GM18498 (cell line): ENCODE data around the gene IGFBPL1.
"Not testable (repeated sequence)": the region's sequence is repeated elsewhere in the genome, so short reads cannot be mapped to it uniquely, and the experiment has no call there.

Experiments used
- ATAC-seq: cut with Tn5 transposase; IDR thresholded peaks from one replicate; pipeline ENCODE4 v1.9.1; 2021; ENCODE audit warnings: mild to moderate bottlenecking, moderate library complexity; ENCODE audit not compliant: unreplicated experiment

The IGFBPL1 gene

GRCh38 chr9:38380872-38381534, 43.3 kb downstream of the IGFBPL1 start:
- no peak for ATAC-seq

DNA sequence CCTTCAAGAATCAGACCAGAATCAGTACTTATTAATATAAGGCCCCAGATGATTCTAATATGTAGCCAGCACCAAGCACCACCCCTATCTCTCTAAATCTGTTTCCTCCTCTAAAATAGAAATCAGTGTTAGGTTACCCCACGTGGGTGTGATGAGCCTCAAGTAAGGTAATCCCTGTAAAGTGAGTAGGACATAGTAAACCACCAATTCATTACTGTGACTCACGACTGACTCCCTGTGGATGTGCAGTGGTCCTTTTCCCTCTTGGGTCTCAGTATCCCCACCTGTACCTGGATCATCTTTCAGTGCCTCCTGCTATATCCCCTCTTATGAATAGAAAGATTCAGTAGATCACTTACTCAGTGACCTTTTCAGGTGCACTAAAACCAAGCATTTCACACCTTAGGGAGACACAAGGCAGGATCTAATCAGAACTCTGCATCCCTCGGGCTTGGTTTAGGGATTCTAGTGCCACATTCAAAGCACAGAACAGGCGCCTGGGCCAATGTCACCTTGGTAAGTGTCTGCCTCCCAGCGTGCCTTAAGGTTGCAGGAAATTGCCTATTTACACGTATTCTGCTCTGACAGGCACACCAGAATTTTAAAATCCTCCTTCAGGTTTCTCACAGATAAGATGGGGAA, 43.9 kb downstream of the IGFBPL1 start:
- no peak for ATAC-seq

DNA sequence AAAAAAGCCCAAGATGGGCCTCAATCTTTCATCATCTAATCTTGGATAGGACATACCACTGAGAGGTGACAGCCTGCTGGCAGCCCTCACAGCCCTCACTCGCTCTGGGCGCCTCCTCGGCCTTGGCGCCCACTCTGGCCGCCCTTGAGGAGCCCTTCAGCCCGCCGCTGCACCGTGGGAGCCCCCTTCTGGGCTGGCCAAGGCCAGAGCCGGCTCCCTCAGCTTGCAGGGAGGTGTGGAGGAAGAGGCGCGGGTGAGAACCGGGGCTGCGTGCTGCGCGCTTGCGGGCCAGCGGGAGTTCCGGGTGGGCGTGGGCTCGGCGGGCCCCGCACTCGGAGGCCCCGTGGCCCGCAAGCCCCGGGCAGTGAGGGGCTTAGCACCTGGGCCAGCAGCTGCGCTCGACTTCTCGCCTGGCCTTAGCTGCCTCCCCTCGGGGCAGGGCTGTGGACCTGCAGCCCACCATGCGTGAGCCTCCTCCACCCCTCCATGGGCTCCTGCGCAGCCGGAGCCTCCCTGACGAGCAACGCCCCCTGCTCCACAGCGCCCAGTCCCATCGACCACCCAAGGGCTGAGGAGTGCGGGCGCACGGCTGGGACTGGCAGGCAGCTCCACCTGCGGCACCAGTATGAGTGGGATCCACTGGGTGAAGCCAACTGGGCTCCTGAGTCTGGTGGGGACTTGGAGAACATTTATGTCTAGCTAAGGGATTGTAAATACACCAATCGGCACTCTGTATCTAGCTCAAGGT, 46.7 kb downstream of the IGFBPL1 start:
- not testable (repeated sequence) for ATAC-seq

GRCh38 chr9:38376021-38376670, 48.1 kb downstream of the IGFBPL1 start:
- no peak for ATAC-seq

DNA sequence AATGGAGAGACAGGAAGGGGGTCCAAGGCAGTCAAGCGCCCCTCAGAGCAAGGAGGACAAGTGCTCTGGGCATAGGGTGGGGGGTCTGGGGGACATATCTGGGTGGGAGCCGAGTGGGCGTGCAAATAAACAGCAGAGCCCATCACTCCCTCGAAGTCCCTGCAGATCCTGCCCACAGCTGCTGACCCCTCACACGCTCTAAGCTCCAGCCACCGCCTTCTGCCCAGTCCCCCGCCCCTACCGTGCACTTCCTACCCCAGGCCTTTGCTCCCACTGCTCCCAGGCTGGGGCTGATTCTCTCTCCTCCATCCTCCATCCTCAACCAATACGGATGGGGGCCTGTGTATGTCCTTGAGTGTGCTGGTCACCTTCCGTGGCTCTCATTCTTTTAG, 48.7 kb downstream of the IGFBPL1 start:
- ATAC-seq: no peak

- ATAC-seq: no peak
Measured at GRCh38 chr9:38374847-38375571, 49.2 kb downstream of the IGFBPL1 start.

- no peak for ATAC-seq
Measured at GRCh38 chr9:38373679-38374078, 50.6 kb downstream of the IGFBPL1 start.

GRCh38 chr9:38372762-38373619, 51.3 kb downstream of the IGFBPL1 start:
- ATAC-seq: no peak

GRCh38 chr9:38371495-38371894, 52.8 kb downstream of the IGFBPL1 start:
- ATAC-seq: peak; percentile 83

DNA sequence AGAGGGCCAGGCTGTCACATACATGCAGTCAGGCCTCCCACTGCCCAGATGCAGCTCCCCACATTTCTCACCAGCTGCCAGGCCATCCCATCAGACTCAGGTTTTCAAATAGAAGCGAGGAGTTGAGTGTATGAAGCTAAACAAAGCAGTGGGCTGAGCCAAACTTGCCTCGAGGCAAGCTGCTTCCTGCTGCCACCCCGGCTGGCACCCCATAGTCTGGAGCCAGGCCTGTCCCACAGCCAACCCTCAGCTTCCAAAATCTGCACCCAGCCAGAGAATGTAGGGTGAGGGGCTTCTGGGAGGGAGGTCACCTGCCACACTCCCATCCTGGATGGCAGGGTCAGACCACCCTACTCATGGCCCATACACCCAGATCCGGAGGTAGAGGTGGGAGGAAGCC, 54.1 kb downstream of the IGFBPL1 start:
- no peak for ATAC-seq

- no peak for ATAC-seq
Measured at GRCh38 chr9:38368731-38369130, 55.5 kb downstream of the IGFBPL1 start.

GRCh38 chr9:38367898-38368297, 56.4 kb downstream of the IGFBPL1 start:
- no peak for ATAC-seq

GRCh38 chr9:38363589-38363925, 60.7 kb downstream of the IGFBPL1 start:
- no peak for ATAC-seq

DNA sequence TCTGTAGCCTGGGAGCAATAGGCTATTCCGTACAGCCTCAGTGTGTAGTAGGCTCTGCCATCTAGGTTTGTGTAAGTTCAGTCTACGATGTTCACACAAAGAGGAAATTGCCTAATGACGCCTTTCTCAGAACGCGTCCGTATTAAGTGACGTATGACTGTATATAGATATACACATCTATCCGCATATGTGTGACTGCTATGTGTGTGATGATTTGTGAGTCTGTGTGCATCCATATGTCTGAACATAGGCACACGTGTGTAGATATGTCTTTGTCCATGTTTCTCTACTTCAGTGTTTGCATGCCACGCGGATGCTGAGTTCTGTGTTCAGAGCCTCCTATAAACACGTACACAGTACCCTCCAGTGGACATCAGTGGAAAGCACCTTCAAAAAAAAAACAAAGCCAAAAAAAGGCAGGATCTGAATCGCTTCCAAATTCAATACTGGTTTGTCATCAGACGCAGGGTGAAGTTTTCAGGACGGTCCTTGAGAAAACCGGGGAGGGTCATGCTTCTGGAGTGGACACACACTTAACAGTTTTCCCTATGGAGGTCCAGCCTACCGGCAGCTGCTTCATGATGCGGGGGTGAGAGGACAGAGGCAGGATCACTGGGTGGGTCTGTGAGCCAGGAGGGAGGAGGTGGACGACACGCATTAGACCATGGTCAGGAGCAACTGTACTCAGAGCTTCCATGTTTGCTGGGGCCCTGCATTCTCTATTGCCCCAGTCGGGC, 61.2 kb downstream of the IGFBPL1 start:
- peak; percentile 69 for ATAC-seq

GRCh38 chr9:38361473-38361850, 62.8 kb downstream of the IGFBPL1 start:
- no peak for ATAC-seq

- ATAC-seq: no peak
Measured at GRCh38 chr9:38360839-38361472, 63.3 kb downstream of the IGFBPL1 start.

GRCh38 chr9:38359689-38360385, 64.4 kb downstream of the IGFBPL1 start:
- no peak for ATAC-seq

DNA sequence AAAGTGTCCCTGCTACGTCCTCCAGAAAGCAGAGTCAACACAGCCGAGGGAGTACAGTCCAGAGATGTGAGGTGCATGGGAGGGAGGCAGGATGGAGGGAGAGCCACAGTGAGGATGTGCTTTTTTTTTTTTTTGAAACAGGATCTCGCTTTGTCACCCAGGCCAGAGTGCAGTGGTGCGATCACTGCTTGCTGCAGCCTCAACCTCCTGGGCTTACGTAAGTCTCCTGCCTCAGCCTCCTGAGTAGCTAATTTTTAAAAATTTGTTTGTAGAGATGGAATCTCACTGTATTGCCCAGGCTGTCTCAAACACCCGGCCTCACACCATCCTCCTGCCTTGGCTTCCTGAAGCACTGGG, 65.0 kb downstream of the IGFBPL1 start:
- no peak for ATAC-seq
